PC-9 (cell line): Measurements from ENCODE around the gene SH3RF3. TPM values are rescaled to one million over a fixed set of nuclear protein-coding genes. Genes with fewer than 3 reads are reported as not detected.

ENCODE experiments used
- BruUV-seq: library from RNA; stranded (reverse); fragments of 400-500 nt; replicated peaks from 2 replicates; lab custom pipeline; 2021; lab: Mats Ljungman, UMichigan
- CTCF ChIA-PET: fragments of 300-600 bp; sonication (Branson Sonifier 250); formaldehyde crosslinking; loops from one replicate; lab custom pipeline; 2022; ENCODE audit warnings: antibody characterized with exemption; lab: Charles Lee
- POLR2A ChIA-PET: fragments of 300-600 bp; sonication (Branson Sonifier 250); formaldehyde crosslinking; loops from one replicate; lab custom pipeline; 2022; ENCODE audit warnings: antibody characterized with exemption; ENCODE audit not compliant: unreplicated experiment; lab: Charles Lee
- DNase-seq, 2 experiments: peaks; one replicate each; pipeline versions ENCODE4 v3.0.0 to v3.0.0-alpha.2; 2015 to 2022; ENCODE audit warnings: mixed read lengths in 1 of 2
- H2AFZ ChIP-seq: fragments of 200-600 bp; sonication (generic); 2 replicates; pipeline ENCODE4 v1.8.1; 2017; ENCODE audit warnings: antibody characterized with exemption
- H3F3A ChIP-seq: fragments of 200-600 bp; sonication (generic); 2 replicates; pipeline ENCODE4 v1.8.1; 2017; ENCODE audit warnings: antibody characterized with exemption, mild to moderate bottlenecking, low read depth; ENCODE audit not compliant: insufficient read depth
- H3K27ac ChIP-seq: fragments of 200-600 bp; sonication (generic); 2 replicates; pipeline ENCODE4 v1.6.1; 2016; ENCODE audit warnings: mixed run types
- H3K27me3 ChIP-seq: fragments of 200-600 bp; sonication (generic); 2 replicates; pipeline ENCODE4 v1.6.1; 2016; ENCODE audit warnings: low read depth, mixed run types; ENCODE audit not compliant: insufficient read depth
- H3K36me3 ChIP-seq: fragments of 200-600 bp; sonication (generic); 2 replicates; pipeline ENCODE4 v1.6.1; 2016; ENCODE audit warnings: low read depth, mixed run types
- H3K4me1 ChIP-seq: fragments of 200-600 bp; sonication (generic); replicated peaks from 2 replicates; pipeline ENCODE4 v1.6.1; 2016; ENCODE audit warnings: mixed run types; ENCODE audit not compliant: insufficient read depth
- H3K4me2 ChIP-seq: fragments of 200-600 bp; sonication (generic); 2 replicates; pipeline ENCODE4 v1.6.1; 2017; ENCODE audit warnings: mixed run types
- H3K4me3 ChIP-seq: fragments of 200-600 bp; sonication (generic); 2 replicates; pipeline ENCODE4 v1.6.1; 2016; ENCODE audit warnings: mixed run types
- H3K79me2 ChIP-seq: fragments of 200-600 bp; sonication (generic); 2 replicates; pipeline ENCODE4 v1.6.1; 2017; ENCODE audit warnings: low read depth, mixed run types
- H3K9me2 ChIP-seq: fragments of 200-600 bp; sonication (generic); 2 replicates; pipeline ENCODE4 v1.8.1; 2017; ENCODE audit warnings: mild to moderate bottlenecking; ENCODE audit not compliant: insufficient read depth
- H3K9me3 ChIP-seq: fragments of 200-600 bp; sonication (generic); 2 replicates; pipeline ENCODE4 v1.8.1; 2016; ENCODE audit warnings: low read depth; ENCODE audit not compliant: insufficient read depth
- H4K20me1 ChIP-seq: fragments of 200-600 bp; sonication (generic); 2 replicates; pipeline ENCODE4 v1.8.1; 2017; ENCODE audit not compliant: insufficient read depth
- CTCF ChIP-seq: fragments of 200-600 bp; sonication (generic); conservative IDR thresholded peaks from 2 replicates; pipeline ENCODE4 v1.6.1; 2017; ENCODE audit warnings: mixed run types, antibody characterized with exemption, mild to moderate bottlenecking, moderate library complexity
- EZH2 ChIP-seq: fragments of 200-600 bp; sonication (generic); IDR thresholded peaks from 2 replicates; pipeline ENCODE4 v1.8.0; 2017; ENCODE audit warnings: antibody characterized with exemption, low read depth
- intact Hi-C: fragments of 100-400 bp; cut with micrococcal nuclease; formaldehyde crosslinking; loops from one replicate; pipeline ENCODE4 v1.10.0; 2022; ENCODE audit not compliant: unreplicated experiment
- total RNA-seq: library from RNA; stranded (reverse); gene quantifications from 2 replicates; pipeline ENCODE4 v1.2.3, GENCODE V29; 2021

The SH3RF3 gene
- total RNA-seq, 1 experiment from 2014 or later: 6.1 TPM

DNA sequence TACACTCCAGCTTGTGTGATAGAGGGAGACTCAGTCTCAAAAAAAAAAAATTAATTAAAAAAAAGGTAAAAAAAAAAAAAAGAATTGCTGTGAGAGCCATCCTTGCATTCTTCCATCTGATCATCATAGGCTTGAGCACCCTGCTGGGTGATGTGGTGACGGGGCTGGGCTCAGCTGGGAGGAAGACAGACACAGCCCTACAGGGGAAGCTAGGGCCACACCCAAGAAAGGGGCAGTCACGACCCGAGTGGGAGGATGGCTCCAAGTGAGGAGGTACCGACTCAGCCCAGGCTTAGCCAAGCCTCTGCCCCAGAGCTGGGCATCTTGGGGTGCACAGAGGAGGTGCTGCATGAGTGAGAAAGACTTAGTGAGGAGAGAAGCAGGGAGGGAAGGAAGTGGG, 165.5 kb downstream of the SH3RF3 start:
- Histone ChIP-seq H2AFZ (no peak overlapping the region), H3K4me3 (no peak overlapping the region), H3K36me3 (no peaks in the 10 kb centered on the region), H3K9me3 (no peaks in the 10 kb centered on the region; the same call in 1 of the 2 replicates), H3K4me2 (no peak overlapping the region), H4K20me1 (no peaks in the 10 kb centered on the region; the same call in 1 of the 2 replicates), H3K27me3 (no peaks in the 10 kb centered on the region), H3K27ac (no peak overlapping the region), H3F3A (no peaks in the 10 kb centered on the region), H3K9me2 (no peaks in the 10 kb centered on the region), H3K79me2 (no peaks in the 10 kb centered on the region), H3K4me1 (0 out of 2 replicates have a peak, but pooled peaks cover 5% of the 10 kb centered on the region)
- no peak for TF ChIP-seq CTCF
- TF ChIP-seq EZH2: no peak
- POLR2A ChIA-PET: no interaction called here
- BruUV-seq: no TSS peak
- intact Hi-C loops: no loop called here
- CTCF ChIA-PET: no interaction called here
- no peak for DNase-seq

- Histone ChIP-seq H3K4me2 (no peak overlapping the region), H3K36me3 (no peaks in the 10 kb centered on the region), H3K27me3 (no peaks in the 10 kb centered on the region), H4K20me1 (no peaks in the 10 kb centered on the region; the same call in 1 of the 2 replicates), H3F3A (no peaks in the 10 kb centered on the region), H3K27ac (no peak overlapping the region), H3K4me1 (0 out of 2 replicates have a peak, but pooled peaks cover 5% of the 10 kb centered on the region), H3K79me2 (no peaks in the 10 kb centered on the region), H2AFZ (no peak overlapping the region), H3K9me3 (no peaks in the 10 kb centered on the region; the same call in 1 of the 2 replicates), H3K9me2 (no peaks in the 10 kb centered on the region), H3K4me3 (no peak overlapping the region)
- no TSS peak for BruUV-seq
- ChIA-PET POLR2A (no interaction called here), CTCF (interaction anchor here (0.6 kb wide), 1 partner anchor 74 kb away, joined by 4 read pairs; no protein-coding TSS in a partner anchor)
- TF ChIP-seq EZH2 (no peak), CTCF (no peak)
- no peak for DNase-seq
- intact Hi-C loops: no loop called here
These were observed 166.2 kb downstream of the SH3RF3 start for GRCh38 chr2:109295070-109295780.

GRCh38 chr2:109295781-109296117, 166.7 kb downstream of the SH3RF3 start:
- H3K9me2 ChIP-seq: no peaks in the 10 kb centered on the region
- no peak overlapping the region for H3K27ac ChIP-seq
- no peaks in the 10 kb centered on the region for H3F3A ChIP-seq
- no peaks in the 10 kb centered on the region; the same call in 1 of the 2 replicates for H4K20me1 ChIP-seq
- H3K27me3 ChIP-seq: no peaks in the 10 kb centered on the region
- H3K4me1 ChIP-seq: 0 out of 2 replicates have a peak, but pooled peaks cover 4% of the 10 kb centered on the region
- ChIA-PET POLR2A (interaction anchor here (0.6 kb wide), 1 partner anchor 763 kb away, joined by 3 read pairs; no protein-coding TSS in a partner anchor), CTCF (interaction anchor here (0.6 kb wide), 1 partner anchor 73 kb away, joined by 4 read pairs; no protein-coding TSS in a partner anchor)
- no peak overlapping the region for H3K4me3 ChIP-seq
- BruUV-seq: no TSS peak
- no peak overlapping the region for H3K4me2 ChIP-seq
- H3K9me3 ChIP-seq: no peaks in the 10 kb centered on the region; the same call in 1 of the 2 replicates
- H3K36me3 ChIP-seq: no peaks in the 10 kb centered on the region
- no peaks in the 10 kb centered on the region for H3K79me2 ChIP-seq
- H2AFZ ChIP-seq: no peak overlapping the region
- DNase-seq: no peak
- intact Hi-C loops: no loop called here
- TF ChIP-seq EZH2 (no peak), CTCF (no peak)
